K562 treated with DMSO at 1 percent for 4 hours (cell line): ENCODE data around the gene FBXW10. TPM values are rescaled to one million over a fixed set of nuclear protein-coding genes. Genes with fewer than 3 reads are reported as not detected.

Experiments used
- total RNA-seq: library from RNA; unstranded; fragments of 300-600 nt; gene quantifications from 2 replicates; pipeline ENCODE4 v1.2.3, GENCODE V29; 2022; ENCODE audit not compliant: insufficient read depth

Gene FBXW10
- not detected in 2 replicates for total RNA-seq

GRCh38 chr17:18743699-18744421 lies at the start of gene FBXW10:
TSS of gene FBXW10 (plus strand) at chr17:18744054. CDS start at chr17:18744245, 191 bp downstream.

GRCh38 chr17:18780991-18781718 lies 37.3 kb downstream of the FBXW10 start, which contains the start of gene TVP23B:
TSS of gene TVP23B (plus strand) at chr17:18781183. CDS start at chr17:18781294, 111 bp downstream.

Other genes starting within 250 kb of the FBXW10 start
- not detected in 2 replicates for gene TBC1D28, start 99.7 kb upstream of the FBXW10 start, total RNA-seq
- gene FOXO3B, start 61.7 kb upstream of the FBXW10 start, total RNA-seq: 1.9 TPM in 1 of 2 replicates, not detected in the other
- gene TVP23B, start 37.1 kb downstream of the FBXW10 start, total RNA-seq: 18.3 and 21.0 TPM in 2 replicates
- gene PRPSAP2, start 114.1 kb downstream of the FBXW10 start, total RNA-seq: 21.2 and 31.9 TPM in 2 replicates
- gene SLC5A10, start 208.1 kb downstream of the FBXW10 start, total RNA-seq: not detected in 2 replicates